GM19025 (cell line): ENCODE measurements around the gene NADK.
"Not testable (repeated sequence)": the region's sequence is repeated elsewhere in the genome, so short reads cannot be mapped to it uniquely, and the experiment has no call there.

Experiments
- ATAC-seq: cut with Tn5 transposase; IDR thresholded peaks from one replicate; pipeline ENCODE4 v1.9.1; 2021; ENCODE audit warnings: mild to moderate bottlenecking, low read depth, moderate library complexity; ENCODE audit not compliant: unreplicated experiment

The NADK gene

GRCh38 chr1:1724035-1724864, 54.0 kb downstream of the NADK start, which contains the start of gene CDK11A:
Gene CDK11A, minus strand, starts transcription at chr1:1724357. Its CDS starts 1,539 bp downstream, at chr1:1722818.
- peak; percentile 95 for ATAC-seq

- ATAC-seq = no peak
These were observed 57.1 kb downstream of the NADK start for GRCh38 chr1:1721201-1721600.

GRCh38 chr1:1715109-1715883, 63.0 kb downstream of the NADK start:
- ATAC-seq = not testable (repeated sequence)

GRCh38 chr1:1707897-1708296, 70.4 kb downstream of the NADK start:
- ATAC-seq = not testable (repeated sequence)

GRCh38 chr1:1707241-1707640, 71.0 kb downstream of the NADK start:
- ATAC-seq = not testable (repeated sequence)

GRCh38 chr1:1705623-1706022, 72.6 kb downstream of the NADK start:
- not testable (repeated sequence) for ATAC-seq

- not testable (repeated sequence) for ATAC-seq
These were observed 73.8 kb downstream of the NADK start for GRCh38 chr1:1704284-1704957.

GRCh38 chr1:1703796-1704195, 74.5 kb downstream of the NADK start:
- ATAC-seq = no peak

- not testable (repeated sequence) for ATAC-seq
These were observed 75.8 kb downstream of the NADK start for GRCh38 chr1:1702506-1702905.
